HepG2 (cell line): ENCODE measurements around the gene SPRYD4.

Experiments used
- FOXM1 ChIP-seq: sonication (generic); formaldehyde crosslinking; IDR thresholded peaks from 2 replicates; pipeline ENCODE4 v1.5.0; 2020; ENCODE audit warnings: missing genetic modification reagents
- MAX ChIP-seq: IDR thresholded peaks from 2 replicates; pipeline ENCODE4 v1.6.1; 2012; ENCODE audit warnings: inconsistent platforms
- NR2F1 ChIP-seq, 2 experiments: fragments of 450-650 bp in 1 of 2; formaldehyde crosslinking in 1 of 2; IDR thresholded peaks; 2 replicates each; pipeline versions ENCODE4 v1.5.0 to v1.6.1; 2016 to 2020; ENCODE audit warnings: mild to moderate bottlenecking in 1 of 2, missing compliant biosample characterization in 1 of 2, missing genetic modification reagents in 1 of 2, moderate library complexity in 1 of 2
- SETDB1 ChIP-seq: sonication (generic); formaldehyde crosslinking; IDR thresholded peaks from 2 replicates; pipeline ENCODE4 v1.5.1; 2020; ENCODE audit warnings: missing genetic modification reagents, mild to moderate bottlenecking, borderline replicate concordance
- TBP ChIP-seq: sonication (generic); formaldehyde crosslinking; IDR thresholded peaks from 2 replicates; pipeline ENCODE4 v1.5.0; 2020; ENCODE audit warnings: missing genetic modification reagents
- ZBTB25 ChIP-seq: IDR thresholded peaks from 2 replicates; pipeline ENCODE4 v1.6.1; 2018; ENCODE audit warnings: missing genetic modification reagents
- ZNF431 ChIP-seq: sonication (generic); formaldehyde crosslinking; IDR thresholded peaks from 2 replicates; pipeline ENCODE4 v1.9.0; 2022; ENCODE audit warnings: missing genetic modification reagents, low read depth, mild to moderate bottlenecking, borderline replicate concordance

DNA sequence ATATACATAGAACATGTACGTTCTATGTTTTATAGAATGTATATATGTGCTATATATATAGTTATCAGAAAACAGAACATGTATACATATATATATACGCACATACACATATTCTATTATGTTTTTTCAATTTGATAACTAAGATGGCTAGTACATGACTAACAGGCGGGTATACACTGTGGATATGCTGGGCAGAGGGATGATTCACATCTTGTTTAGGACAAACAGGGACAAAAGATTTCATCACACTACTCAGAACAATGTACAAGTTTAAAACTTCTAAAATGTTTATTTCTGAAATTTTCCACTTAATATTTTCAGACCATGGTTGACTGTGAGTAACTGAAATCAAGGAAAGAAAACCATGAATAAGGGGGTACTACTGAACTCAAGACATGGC lies 36.5 kb upstream of the SPRYD4 start:
- TF ChIP-seq ZBTB25 (CRISPR knock-in tag), result no peak
- TF ChIP-seq FOXM1 (CRISPR knock-in tag), result no peak
- TF ChIP-seq SETDB1 (CRISPR knock-in tag), result no peak
- no peak for TF ChIP-seq ZNF431 (CRISPR knock-in tag)
- no peak for TF ChIP-seq MAX
- TF ChIP-seq TBP (CRISPR knock-in tag), result no peak
- TF ChIP-seq NR2F1 (CRISPR knock-in tag; IDR thresholded peaks at IDR 0.05), result no peak
